IMR-90 (cell line): ENCODE measurements around the gene VWA5A.

Experiments
- CEBPB ChIP-seq: IDR thresholded peaks from 2 replicates; pipeline ENCODE4 v1.6.1; 2012; ENCODE audit warnings: low read depth, low read length, improper control_type of control experiment
- NFE2L2 ChIP-seq: fragments of 150-350 bp; IDR thresholded peaks from 2 replicates; pipeline ENCODE4 v1.6.1; 2016; ENCODE audit warnings: low read depth, mild to moderate bottlenecking, low read length
- RFX5 ChIP-seq: IDR thresholded peaks from 2 replicates; pipeline ENCODE4 v1.8.0; 2012; ENCODE audit warnings: low read depth, mild to moderate bottlenecking, low read length, moderate library complexity
- TF ChIP-seq, protein P1 (sequence below): conservative IDR thresholded peaks from 2 replicates; pipeline ENCODE4 v1.5.1; 2012; ENCODE audit warnings: mild to moderate bottlenecking, low read depth, low read length, improper control_type of control experiment
- TF ChIP-seq, protein P2 (sequence below): fragments of 150-350 bp; IDR thresholded peaks from 2 replicates; pipeline ENCODE4 v1.6.1; 2017; ENCODE audit warnings: mild to moderate bottlenecking, antibody characterized with exemption, low read length, low read depth

DNA sequence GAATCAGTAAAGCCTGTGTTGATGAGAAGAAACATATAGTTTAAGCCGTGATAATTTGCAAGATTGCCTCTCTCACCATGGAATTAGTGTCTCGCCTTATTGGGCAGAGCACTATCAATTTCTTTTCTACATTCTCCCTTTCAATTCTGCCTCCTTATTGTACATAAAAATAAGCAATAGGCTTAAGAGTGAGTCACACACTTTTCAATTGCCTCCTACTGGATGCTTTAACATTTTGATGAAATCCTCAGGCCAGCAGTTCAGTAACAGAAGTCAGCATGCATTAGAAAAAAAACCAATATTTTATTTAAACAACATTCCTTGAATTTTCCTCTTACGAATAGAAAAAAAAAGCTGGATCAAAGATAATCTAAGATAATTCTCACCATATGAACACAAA, 33.8 kb upstream of the VWA5A start:
- TF ChIP-seq, protein P1, sequence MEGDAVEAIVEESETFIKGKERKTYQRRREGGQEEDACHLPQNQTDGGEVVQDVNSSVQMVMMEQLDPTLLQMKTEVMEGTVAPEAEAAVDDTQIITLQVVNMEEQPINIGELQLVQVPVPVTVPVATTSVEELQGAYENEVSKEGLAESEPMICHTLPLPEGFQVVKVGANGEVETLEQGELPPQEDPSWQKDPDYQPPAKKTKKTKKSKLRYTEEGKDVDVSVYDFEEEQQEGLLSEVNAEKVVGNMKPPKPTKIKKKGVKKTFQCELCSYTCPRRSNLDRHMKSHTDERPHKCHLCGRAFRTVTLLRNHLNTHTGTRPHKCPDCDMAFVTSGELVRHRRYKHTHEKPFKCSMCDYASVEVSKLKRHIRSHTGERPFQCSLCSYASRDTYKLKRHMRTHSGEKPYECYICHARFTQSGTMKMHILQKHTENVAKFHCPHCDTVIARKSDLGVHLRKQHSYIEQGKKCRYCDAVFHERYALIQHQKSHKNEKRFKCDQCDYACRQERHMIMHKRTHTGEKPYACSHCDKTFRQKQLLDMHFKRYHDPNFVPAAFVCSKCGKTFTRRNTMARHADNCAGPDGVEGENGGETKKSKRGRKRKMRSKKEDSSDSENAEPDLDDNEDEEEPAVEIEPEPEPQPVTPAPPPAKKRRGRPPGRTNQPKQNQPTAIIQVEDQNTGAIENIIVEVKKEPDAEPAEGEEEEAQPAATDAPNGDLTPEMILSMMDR, result no peak
- TF ChIP-seq CEBPB (no peak), RFX5 (no peak), NFE2L2 (no peak)
- TF ChIP-seq, protein P2, sequence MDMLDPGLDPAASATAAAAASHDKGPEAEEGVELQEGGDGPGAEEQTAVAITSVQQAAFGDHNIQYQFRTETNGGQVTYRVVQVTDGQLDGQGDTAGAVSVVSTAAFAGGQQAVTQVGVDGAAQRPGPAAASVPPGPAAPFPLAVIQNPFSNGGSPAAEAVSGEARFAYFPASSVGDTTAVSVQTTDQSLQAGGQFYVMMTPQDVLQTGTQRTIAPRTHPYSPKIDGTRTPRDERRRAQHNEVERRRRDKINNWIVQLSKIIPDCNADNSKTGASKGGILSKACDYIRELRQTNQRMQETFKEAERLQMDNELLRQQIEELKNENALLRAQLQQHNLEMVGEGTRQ, result no peak
